ENCODE measurements around the gene MLXIPL.

MLXIPL gene

GRCh38 chr7:73623798-73624668 lies at the start of gene MLXIPL:
TSS of gene MLXIPL (minus strand) at chr7:73624522. CDS start at chr7:73624492, 30 bp downstream.
- CTCF ChIA-PET: interaction anchor here (0.7 to 1.3 kb wide), 3 partner anchors 17 to 110 kb away, joined by 3 to 5 read pairs (median 5); no protein-coding TSS in a partner anchor
- POLR2A ChIA-PET (ENCODE audit: low non-redundant PET): no interaction called here
- TF ChIP-seq, protein P1, sequence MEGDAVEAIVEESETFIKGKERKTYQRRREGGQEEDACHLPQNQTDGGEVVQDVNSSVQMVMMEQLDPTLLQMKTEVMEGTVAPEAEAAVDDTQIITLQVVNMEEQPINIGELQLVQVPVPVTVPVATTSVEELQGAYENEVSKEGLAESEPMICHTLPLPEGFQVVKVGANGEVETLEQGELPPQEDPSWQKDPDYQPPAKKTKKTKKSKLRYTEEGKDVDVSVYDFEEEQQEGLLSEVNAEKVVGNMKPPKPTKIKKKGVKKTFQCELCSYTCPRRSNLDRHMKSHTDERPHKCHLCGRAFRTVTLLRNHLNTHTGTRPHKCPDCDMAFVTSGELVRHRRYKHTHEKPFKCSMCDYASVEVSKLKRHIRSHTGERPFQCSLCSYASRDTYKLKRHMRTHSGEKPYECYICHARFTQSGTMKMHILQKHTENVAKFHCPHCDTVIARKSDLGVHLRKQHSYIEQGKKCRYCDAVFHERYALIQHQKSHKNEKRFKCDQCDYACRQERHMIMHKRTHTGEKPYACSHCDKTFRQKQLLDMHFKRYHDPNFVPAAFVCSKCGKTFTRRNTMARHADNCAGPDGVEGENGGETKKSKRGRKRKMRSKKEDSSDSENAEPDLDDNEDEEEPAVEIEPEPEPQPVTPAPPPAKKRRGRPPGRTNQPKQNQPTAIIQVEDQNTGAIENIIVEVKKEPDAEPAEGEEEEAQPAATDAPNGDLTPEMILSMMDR (conservative IDR thresholded peaks at IDR 0.05; ENCODE audit: low read depth): no peak
- H3K27ac ChIP-seq: peak within 1 kb of the TSS; percentile 69
- peak; percentile 97 for DNase-seq (ENCODE audit: low spot score)

DNA sequence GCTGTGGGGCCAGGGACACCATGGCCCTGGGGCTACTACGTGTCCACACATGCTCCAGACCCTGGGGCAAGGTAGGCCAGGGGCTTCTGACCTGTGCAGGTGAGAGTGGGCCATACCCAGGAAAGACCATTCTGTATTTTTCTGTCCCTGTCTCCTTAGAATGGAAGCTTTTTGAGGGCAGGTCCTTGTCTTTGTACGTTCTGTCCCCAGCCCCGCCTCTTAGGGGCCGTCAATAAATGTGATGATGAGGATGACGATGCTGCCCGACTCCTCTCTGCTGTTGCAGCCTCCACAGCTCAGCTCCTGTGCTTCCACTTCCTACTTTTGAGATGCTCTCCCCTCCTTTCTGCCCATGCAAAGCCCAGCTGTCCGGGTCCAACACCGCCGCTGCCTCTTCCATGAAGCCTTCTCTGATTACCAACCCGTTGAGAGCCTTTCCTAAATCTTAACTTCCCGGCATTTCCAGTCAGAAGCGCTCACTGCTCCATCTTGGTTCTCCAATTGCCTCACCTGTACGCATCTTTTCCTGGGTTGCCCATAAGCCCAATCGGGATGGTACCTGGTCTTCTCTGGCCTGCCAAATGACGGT lies 47.6 kb upstream of the MLXIPL start:
- DNase-seq (ENCODE audit: low spot score): no peak
- ChIA-PET CTCF (interaction anchor here (0.7 to 1.7 kb wide), 2 partner anchors 43 to 65 kb away, joined by 3 to 7 read pairs; no protein-coding TSS in a partner anchor), POLR2A (ENCODE audit: low non-redundant PET) (no interaction called here)
- H3K27ac ChIP-seq: no peak overlapping the region
- TF ChIP-seq, protein P1 (conservative IDR thresholded peaks at IDR 0.05; ENCODE audit: low read depth): no peak

GRCh38 chr7:73671322-73671661 lies 47.0 kb upstream of the MLXIPL start:
- TF ChIP-seq, protein P1 (conservative IDR thresholded peaks at IDR 0.05; ENCODE audit: low read depth): no peak
- no peak for DNase-seq (ENCODE audit: low spot score)
- POLR2A ChIA-PET (ENCODE audit: low non-redundant PET): no interaction called here
- H3K27ac ChIP-seq: no peak overlapping the region
- CTCF ChIA-PET: interaction anchor here (1.7 to 2.8 kb wide), 2 partner anchors 42 to 64 kb away, joined by 7 to 19 read pairs; no protein-coding TSS in a partner anchor

DNA sequence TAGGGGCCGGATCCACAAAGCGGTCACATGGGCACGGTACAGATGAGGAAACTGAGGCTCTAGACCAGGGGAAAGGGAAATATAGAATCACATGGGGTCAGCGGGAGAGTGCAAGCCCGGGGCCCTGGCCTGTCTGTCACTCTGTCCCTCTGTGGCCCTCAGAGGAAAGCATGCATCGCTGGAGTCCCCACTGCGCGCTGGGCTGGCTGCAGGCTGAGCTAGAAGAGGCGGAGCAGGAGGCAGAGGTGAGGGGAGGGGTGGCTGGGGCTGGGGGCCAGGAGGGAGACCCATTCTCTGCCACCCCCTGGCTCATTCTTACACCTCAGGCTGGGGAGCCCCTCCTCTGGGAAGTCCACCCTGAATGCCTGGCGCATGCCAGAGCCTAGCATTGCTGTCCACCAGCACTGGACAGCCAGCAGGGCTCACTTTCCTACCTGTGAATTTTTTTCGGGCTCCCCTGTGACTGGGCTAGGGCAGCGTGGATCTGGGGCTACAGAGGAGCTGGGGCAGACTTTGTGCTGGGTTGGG lies 45.6 kb upstream of the MLXIPL start:
- no peak for DNase-seq (ENCODE audit: low spot score)
- CTCF ChIA-PET: interaction anchor here (1.7 to 2.8 kb wide), 2 partner anchors 41 to 63 kb away, joined by 7 to 19 read pairs; no protein-coding TSS in a partner anchor
- POLR2A ChIA-PET (ENCODE audit: low non-redundant PET): no interaction called here

GRCh38 chr7:73669288-73669701 lies 45.0 kb upstream of the MLXIPL start:
- POLR2A ChIA-PET (ENCODE audit: low non-redundant PET): no interaction called here
- no peak for DNase-seq (ENCODE audit: low spot score)
- TF ChIP-seq, protein P1 (conservative IDR thresholded peaks at IDR 0.05; ENCODE audit: low read depth): no peak
- CTCF ChIA-PET: interaction anchor here (0.6 to 2.8 kb wide), 3 partner anchors 40 to 62 kb away, joined by 3 to 19 read pairs (median 10); partner anchors contain the start of gene STX1A
- no peak overlapping the region for H3K27ac ChIP-seq

More for the DNA sequence above, 45.6 kb upstream of the MLXIPL start:
- TF ChIP-seq, protein P1 (conservative IDR thresholded peaks at IDR 0.05; ENCODE audit: low read depth): no peak
- H3K27ac ChIP-seq: peak overlapping the region; percentile 13; the same call in 1 of the 2 replicates

DNA sequence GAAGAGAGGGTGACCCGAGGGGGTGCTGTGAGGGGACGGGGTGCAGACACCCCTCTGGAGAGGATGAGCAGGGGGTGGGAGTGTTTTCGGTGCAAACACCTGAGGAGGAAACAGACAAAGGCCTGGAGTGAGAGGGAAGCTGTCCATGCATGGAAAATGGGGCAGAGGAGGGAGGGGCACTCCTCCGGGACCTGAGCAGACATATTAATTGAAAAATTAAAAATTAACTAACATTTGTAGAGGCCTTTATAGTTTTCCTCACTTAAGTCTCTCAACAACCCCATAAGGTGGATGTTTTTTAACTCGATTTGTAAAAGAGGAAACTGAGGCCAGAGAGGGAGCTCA lies 44.5 kb upstream of the MLXIPL start:
- ChIA-PET POLR2A (ENCODE audit: low non-redundant PET) (no interaction called here), CTCF (interaction anchor here (0.5 to 2.8 kb wide), 4 partner anchors 40 to 62 kb away, joined by 3 to 19 read pairs (median 8); partner anchors contain the start of gene STX1A)
- no peak for DNase-seq (ENCODE audit: low spot score)
- TF ChIP-seq, protein P1 (conservative IDR thresholded peaks at IDR 0.05; ENCODE audit: low read depth): no peak
- peak overlapping the region; percentile 44; the same call in 1 of the 2 replicates for H3K27ac ChIP-seq
